HG03175 (cell line): ENCODE data around the gene CTNNA3.
"Not testable (repeated sequence)": the region's sequence is repeated elsewhere in the genome, so short reads cannot be mapped to it uniquely, and the experiment has no call there.

Source experiments
- ATAC-seq: cut with Tn5 transposase; IDR thresholded peaks from one replicate; pipeline ENCODE4 v1.9.1; 2021; ENCODE audit warnings: mild to moderate bottlenecking, moderate library complexity; ENCODE audit not compliant: unreplicated experiment

The CTNNA3 gene

DNA sequence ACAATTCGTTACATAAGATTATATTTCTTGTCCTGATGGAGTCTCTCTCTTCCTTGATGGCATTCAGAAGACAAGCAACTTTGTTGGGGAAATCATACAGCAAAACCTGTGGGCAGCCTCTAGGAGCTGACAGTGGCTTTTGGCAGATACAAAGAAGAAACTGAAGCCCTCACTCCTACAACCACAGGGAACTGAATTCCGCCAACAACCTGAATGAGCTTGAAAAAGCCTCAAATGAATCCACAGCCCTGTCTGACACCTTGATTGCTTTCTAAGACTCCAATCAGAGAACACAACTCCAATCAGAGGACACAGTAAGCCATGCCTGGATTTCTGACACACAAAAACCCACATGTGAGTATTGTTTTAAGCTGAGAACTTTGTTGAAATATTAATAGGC lies 1346.9 kb downstream of the CTNNA3 start:
- ATAC-seq = no peak

GRCh38 chr10:66337211-66337610 lies 1358.8 kb downstream of the CTNNA3 start:
- ATAC-seq = no peak

DNA sequence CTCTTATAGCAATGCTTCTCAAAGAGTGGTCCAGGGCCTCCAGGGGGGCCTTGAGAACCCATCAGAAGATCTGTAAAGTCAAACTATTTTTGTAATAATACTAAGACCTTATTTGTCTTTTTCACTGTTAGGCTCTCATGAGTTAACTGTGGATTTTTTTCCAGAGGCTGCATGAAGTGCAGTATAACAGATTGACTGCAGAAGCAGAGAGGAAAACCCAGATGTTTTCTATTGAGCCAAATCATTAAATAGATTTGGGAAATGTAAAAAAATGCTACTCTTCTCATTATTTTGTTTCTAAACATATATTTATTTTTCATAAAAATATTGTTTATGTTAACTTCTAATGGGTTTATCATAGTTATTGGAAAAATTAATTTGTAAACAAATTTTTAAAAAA lies 1359.2 kb downstream of the CTNNA3 start:
- ATAC-seq = no peak

DNA sequence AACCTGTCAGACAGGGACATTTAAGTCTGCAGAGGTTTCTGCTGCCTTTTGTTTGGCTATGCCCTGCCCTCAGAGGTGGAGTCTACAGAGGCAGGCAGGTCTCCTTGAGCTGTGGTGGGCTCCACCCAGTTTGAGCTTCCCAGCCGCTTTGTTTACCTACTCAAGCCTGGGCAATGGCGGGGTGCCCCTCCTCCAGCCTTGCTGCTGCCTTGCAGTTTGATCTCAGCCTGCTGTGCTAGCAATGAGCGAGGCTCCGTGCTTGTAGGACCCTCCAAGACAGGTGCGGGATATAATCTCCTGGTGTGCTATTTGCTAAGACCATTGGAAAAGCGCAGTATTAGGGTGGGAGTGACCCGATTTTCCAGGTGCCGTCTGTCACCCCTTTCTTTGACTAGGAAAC lies 1360.2 kb downstream of the CTNNA3 start:
- not testable (repeated sequence) for ATAC-seq

GRCh38 chr10:66329147-66329546 lies 1366.8 kb downstream of the CTNNA3 start:
- no peak for ATAC-seq

DNA sequence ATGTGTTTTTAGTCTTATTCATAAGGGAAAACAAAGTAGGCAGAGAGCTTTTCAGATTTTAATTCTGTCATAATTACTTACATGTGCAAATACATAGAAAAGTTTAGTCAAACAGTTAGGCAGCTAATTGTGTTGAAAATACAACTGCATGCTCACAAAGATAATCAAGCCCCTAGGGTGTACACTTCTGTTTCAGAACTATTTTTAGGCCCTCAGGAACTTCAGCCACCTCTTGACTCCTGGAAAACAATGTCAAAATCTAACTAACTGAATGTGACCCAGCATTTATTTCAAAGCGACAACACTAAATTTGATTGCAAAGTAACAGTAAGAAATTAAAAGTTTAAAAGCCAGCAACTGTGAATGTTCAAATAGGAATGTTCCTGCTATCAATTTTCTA lies 1369.1 kb downstream of the CTNNA3 start:
- no peak for ATAC-seq

GRCh38 chr10:66322777-66323176 lies 1373.2 kb downstream of the CTNNA3 start:
- no peak for ATAC-seq

- ATAC-seq = no peak
These were observed 1374.0 kb downstream of the CTNNA3 start for GRCh38 chr10:66321723-66322665.

GRCh38 chr10:66318761-66319160 lies 1377.2 kb downstream of the CTNNA3 start:
- no peak for ATAC-seq

- no peak for ATAC-seq
These were observed 1388.2 kb downstream of the CTNNA3 start for GRCh38 chr10:66307826-66308225.

GRCh38 chr10:66301078-66301477 lies 1394.9 kb downstream of the CTNNA3 start:
- no peak for ATAC-seq

- ATAC-seq = no peak
These were observed 1400.4 kb downstream of the CTNNA3 start for GRCh38 chr10:66295602-66296001.

GRCh38 chr10:66294538-66294937 lies 1401.5 kb downstream of the CTNNA3 start:
- ATAC-seq = no peak

DNA sequence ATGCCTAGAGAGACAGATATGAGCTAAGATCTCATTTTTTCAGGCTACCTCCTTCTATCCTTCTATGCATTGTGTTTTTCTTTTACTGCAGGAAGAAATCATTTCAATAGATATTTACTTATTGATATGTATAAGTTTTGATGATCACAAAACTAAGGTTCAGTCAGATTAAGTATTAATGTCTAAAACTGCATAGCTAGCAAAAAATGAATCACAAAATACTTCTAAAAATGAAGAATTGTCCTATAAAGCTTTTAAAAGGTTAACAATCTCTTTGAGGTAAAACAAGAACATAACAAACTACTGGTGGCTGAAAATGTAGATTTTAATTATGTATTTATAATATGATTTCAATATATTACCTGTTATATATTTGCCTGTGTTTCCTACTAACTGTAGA lies 1403.1 kb downstream of the CTNNA3 start:
- ATAC-seq = no peak

- ATAC-seq = no peak
These were observed 1403.5 kb downstream of the CTNNA3 start for GRCh38 chr10:66292456-66292855.

GRCh38 chr10:66291133-66291532 lies 1404.9 kb downstream of the CTNNA3 start:
- no peak for ATAC-seq

- no peak for ATAC-seq
These were observed 1411.4 kb downstream of the CTNNA3 start for GRCh38 chr10:66284621-66285020.

- no peak for ATAC-seq
These were observed 1412.0 kb downstream of the CTNNA3 start for GRCh38 chr10:66283874-66284464.

DNA sequence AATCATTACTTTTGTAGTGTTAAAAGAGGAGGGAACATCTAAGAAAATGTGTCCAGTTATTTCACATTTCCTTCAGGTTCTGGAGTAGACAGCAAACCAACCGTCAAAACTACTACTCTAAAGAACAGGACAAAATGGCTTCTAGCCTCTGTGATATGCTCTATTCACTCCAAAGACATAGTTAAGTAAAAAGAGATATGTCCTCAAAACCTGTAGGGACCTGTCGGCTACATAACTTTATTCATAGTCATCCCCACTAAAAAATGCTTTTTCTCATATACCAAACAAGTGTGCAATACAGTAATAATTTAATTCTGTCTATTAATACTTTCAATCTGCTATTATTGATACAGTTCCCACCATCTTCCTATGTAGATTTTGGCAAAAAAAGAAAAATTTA lies 1412.9 kb downstream of the CTNNA3 start:
- no peak for ATAC-seq

GRCh38 chr10:66281327-66281726 lies 1414.7 kb downstream of the CTNNA3 start:
- ATAC-seq = no peak

DNA sequence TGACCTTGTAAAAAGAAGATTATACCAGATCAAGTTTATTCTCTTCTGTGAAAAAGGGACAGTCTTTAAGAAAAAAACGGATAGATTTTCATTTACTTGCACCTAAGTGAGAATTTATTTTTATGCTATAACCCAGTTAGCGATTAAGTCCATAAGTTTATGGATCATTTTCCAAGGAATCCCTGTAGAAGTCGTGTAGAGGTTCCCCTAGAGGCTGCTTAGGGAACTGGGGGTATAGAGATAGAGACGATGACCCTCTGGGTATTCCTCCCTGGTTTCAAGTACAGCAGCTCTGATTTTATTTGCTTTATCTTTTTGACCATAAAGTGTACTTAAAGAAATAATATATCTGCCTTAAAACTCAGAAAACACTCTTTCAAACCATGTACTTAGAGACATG lies 1418.5 kb downstream of the CTNNA3 start:
- no peak for ATAC-seq

GRCh38 chr10:66273966-66274519 lies 1422.0 kb downstream of the CTNNA3 start:
- ATAC-seq = no peak
